Activated CD8-positive, alpha-beta T cell treated with anti-CD3 and anti-CD28 coated beads, Interleukin-2, amount 10 ng/mL, durations not matched to agents 7 days and 5 days (primary cell): Measurements from ENCODE around the gene CTR9. TPM values are rescaled to one million over a fixed set of nuclear protein-coding genes. Genes with fewer than 3 reads are reported as not detected.
A peak's percentile ranks its signal among the peaks of the same experiment; 100 is the strongest.

Experiments
- ATAC-seq: fragments of 150-1000 bp; cut with Tn5 transposase; one replicate; pipeline ENCODE4 v1.10.0; 2021; ENCODE audit warnings: moderate library complexity
- CTCF ChIA-PET: fragments of 350-600 bp; sonication (Branson Sonifier 250); formaldehyde crosslinking; loops from one replicate; lab custom pipeline; 2021; ENCODE audit warnings: antibody characterized with exemption; lab: Charles Lee
- POLR2A ChIA-PET: fragments of 350-600 bp; sonication (Branson Sonifier 250); formaldehyde crosslinking; loops from one replicate; lab custom pipeline; 2021; ENCODE audit warnings: antibody characterized with exemption; lab: Charles Lee
- DNase-seq: peaks from one replicate; pipeline ENCODE4 v3.0.0-alpha.2; 2020
- H3K27ac Mint-ChIP-seq: one replicate; pipeline ENCODE4 v1.8.0; 2021; ENCODE audit warnings: mild to moderate bottlenecking, mixed read lengths
- H3K27me3 Mint-ChIP-seq: one replicate; pipeline ENCODE4 v1.8.0; 2021; ENCODE audit warnings: low read depth, mixed read lengths
- H3K36me3 Mint-ChIP-seq: one replicate; pipeline ENCODE4 v1.8.0; 2021; ENCODE audit warnings: low read depth, mixed read lengths
- H3K4me1 Mint-ChIP-seq: one replicate; pipeline ENCODE4 v1.8.0; 2021; ENCODE audit warnings: low read depth, mixed read lengths
- H3K4me3 Mint-ChIP-seq: one replicate; pipeline ENCODE4 v1.8.0; 2021; ENCODE audit warnings: mild to moderate bottlenecking, mixed read lengths
- H3K9me3 Mint-ChIP-seq: one replicate; pipeline ENCODE4 v1.8.0; 2022; ENCODE audit warnings: mixed read lengths; ENCODE audit not compliant: insufficient read depth
- total RNA-seq, 2 experiments: library from RNA; stranded (reverse); gene quantifications; one replicate each; pipeline ENCODE4 v1.2.3, GENCODE V29; 2021

Gene CTR9
- total RNA-seq, 2 experiments from 2014 or later = 43.4 to 44.0 TPM

DNA sequence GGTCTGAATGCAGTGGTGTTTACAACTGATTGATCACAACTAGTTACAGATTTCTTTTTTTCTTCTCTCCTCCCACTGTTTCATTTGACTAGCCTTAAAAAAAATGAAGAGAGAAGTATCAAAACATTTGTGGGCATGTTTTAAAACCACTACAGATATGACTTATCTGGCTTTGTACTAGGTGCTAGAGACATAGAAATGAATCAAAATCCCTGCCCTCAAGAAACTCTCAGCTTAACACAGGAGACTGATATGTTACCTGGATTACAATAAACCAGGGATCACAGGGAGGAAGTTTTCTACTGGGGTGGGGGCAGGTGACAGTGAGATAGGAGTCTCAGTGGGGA is 25.2 kb upstream of the CTR9 start:
- Mint-ChIP-seq H3K4me3 (no peak overlapping the region), H3K9me3 (no peaks in the 10 kb centered on the region), H3K27ac (no peak overlapping the region), H3K27me3 (peaks cover 15% of the 10 kb centered on the region), H3K4me1 (peaks cover 29% of the 10 kb centered on the region), H3K36me3 (no peaks in the 10 kb centered on the region)
- ChIA-PET POLR2A (no interaction called here), CTCF (no interaction called here)
- no peak for DNase-seq
- ATAC-seq = no peak

DNA sequence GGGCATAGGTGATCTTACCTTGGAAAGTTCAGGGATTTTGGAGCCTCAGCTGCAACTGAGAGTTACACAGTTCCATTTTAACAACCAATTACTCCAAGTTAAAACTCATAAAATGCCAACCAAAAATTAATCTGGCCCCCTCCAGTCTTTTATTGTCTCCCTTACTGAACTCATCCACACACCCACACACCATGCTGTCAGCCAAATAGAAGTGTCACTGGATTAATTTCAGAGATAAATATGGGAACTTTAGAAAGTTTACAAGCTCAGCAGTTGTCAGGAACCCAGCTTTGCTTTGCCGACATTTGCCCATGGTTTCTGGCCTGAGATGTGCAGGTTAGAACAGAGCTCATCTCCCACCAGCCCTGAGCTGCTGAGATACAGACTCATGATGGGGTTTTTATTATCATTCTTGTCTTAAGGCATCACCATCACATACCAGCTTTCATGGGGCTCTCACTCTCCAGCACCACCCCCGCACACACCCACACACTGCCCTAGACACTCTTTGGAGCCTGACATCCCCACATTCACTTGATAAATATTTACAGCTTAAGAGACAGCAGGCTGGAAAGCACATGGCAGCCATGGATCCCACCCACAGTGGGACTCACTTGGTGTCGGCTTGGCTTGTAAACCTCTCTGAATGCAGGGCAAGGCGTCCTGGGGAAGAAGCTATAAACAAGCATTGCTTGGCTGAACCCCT is 23.7 kb upstream of the CTR9 start:
- Mint-ChIP-seq H3K4me1 (peaks cover 24% of the 10 kb centered on the region), H3K27me3 (peaks cover 25% of the 10 kb centered on the region), H3K27ac (no peak overlapping the region), H3K36me3 (no peaks in the 10 kb centered on the region), H3K4me3 (no peak overlapping the region), H3K9me3 (no peaks in the 10 kb centered on the region)
- ChIA-PET CTCF (interaction anchor here (1.3 kb wide), 1 partner anchor 311 kb away, joined by 4 read pairs; no protein-coding TSS in a partner anchor), POLR2A (no interaction called here)
- ATAC-seq = no peak
- no peak for DNase-seq

DNA sequence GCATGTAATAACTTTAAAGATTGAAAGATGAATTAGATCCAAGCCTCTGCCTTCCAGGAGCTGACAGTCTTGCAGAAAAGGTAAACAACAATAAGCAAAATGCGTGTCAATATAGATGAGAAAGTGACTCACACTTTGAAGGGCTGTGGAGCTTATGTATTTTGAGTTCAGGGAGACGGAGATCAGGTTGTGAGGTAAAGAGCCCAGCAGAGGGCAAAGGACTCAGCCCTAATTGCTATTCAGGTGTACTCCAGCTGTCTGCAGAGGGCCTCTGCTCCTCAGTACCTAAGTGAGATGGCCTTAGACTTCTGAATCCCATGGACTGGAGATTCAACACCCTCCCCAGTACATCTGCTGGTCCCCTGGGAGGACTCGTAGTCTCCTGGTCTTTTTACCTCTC is 22.9 kb upstream of the CTR9 start:
- H3K36me3 Mint-ChIP-seq = no peaks in the 10 kb centered on the region
- DNase-seq (no peak), ATAC-seq (no peak)
- no peaks in the 10 kb centered on the region for H3K9me3 Mint-ChIP-seq
- H3K27ac Mint-ChIP-seq = no peak overlapping the region
- H3K27me3 Mint-ChIP-seq = peaks cover 25% of the 10 kb centered on the region
- no peak overlapping the region for H3K4me3 Mint-ChIP-seq
- POLR2A ChIA-PET = interaction anchor here (0.6 kb wide), 1 partner anchor 350 kb away, joined by 4 read pairs; no protein-coding TSS in a partner anchor
- peaks cover 23% of the 10 kb centered on the region for H3K4me1 Mint-ChIP-seq
- CTCF ChIA-PET = interaction anchor here (1.3 to 2.0 kb wide), 2 partner anchors 312 to 322 kb away, joined by 4 to 6 read pairs; no protein-coding TSS in a partner anchor

GRCh38 chr11:10728789-10729472 is 22.1 kb upstream of the CTR9 start:
- no peaks in the 10 kb centered on the region for H3K36me3 Mint-ChIP-seq
- H3K27ac Mint-ChIP-seq = no peak overlapping the region
- no peaks in the 10 kb centered on the region for H3K9me3 Mint-ChIP-seq
- ChIA-PET CTCF (interaction anchor here (1.5 to 2.0 kb wide), 2 partner anchors 315 to 323 kb away, joined by 3 to 6 read pairs; no protein-coding TSS in a partner anchor), POLR2A (interaction anchor here (0.6 kb wide), 1 partner anchor 349 kb away, joined by 4 read pairs; no protein-coding TSS in a partner anchor)
- peaks cover 23% of the 10 kb centered on the region for H3K4me1 Mint-ChIP-seq
- DNase-seq (no peak), ATAC-seq (no peak)
- H3K27me3 Mint-ChIP-seq = peaks cover 25% of the 10 kb centered on the region
- no peak overlapping the region for H3K4me3 Mint-ChIP-seq

DNA sequence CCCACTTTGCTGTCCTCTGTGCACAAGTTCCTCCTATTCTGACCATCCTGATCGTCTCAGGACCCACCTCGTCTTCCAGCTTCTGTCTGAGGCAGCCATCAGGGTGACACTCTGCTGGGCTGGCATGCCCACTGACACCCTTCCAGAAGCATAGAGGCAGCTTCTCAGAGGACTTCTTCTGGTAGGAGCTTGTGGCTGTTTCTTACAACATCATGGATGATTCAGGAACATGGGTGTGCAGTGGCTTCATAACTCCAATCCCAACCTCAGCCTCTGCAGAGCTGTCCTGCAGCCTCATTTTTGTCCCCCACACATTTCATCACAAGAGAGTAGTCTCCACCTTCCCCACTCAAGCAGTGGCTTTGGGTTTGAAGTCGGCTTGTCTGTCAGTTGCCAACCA is 20.9 kb upstream of the CTR9 start:
- Mint-ChIP-seq H3K36me3 (no peaks in the 10 kb centered on the region), H3K9me3 (no peaks in the 10 kb centered on the region), H3K27ac (no peak overlapping the region), H3K4me1 (peaks cover 18% of the 10 kb centered on the region), H3K27me3 (peaks cover 25% of the 10 kb centered on the region), H3K4me3 (no peak overlapping the region)
- ChIA-PET CTCF (interaction anchor here (1.5 to 2.0 kb wide), 2 partner anchors 317 to 324 kb away, joined by 3 to 6 read pairs; no protein-coding TSS in a partner anchor), POLR2A (no interaction called here)
- no peak for ATAC-seq
- DNase-seq = no peak

DNA sequence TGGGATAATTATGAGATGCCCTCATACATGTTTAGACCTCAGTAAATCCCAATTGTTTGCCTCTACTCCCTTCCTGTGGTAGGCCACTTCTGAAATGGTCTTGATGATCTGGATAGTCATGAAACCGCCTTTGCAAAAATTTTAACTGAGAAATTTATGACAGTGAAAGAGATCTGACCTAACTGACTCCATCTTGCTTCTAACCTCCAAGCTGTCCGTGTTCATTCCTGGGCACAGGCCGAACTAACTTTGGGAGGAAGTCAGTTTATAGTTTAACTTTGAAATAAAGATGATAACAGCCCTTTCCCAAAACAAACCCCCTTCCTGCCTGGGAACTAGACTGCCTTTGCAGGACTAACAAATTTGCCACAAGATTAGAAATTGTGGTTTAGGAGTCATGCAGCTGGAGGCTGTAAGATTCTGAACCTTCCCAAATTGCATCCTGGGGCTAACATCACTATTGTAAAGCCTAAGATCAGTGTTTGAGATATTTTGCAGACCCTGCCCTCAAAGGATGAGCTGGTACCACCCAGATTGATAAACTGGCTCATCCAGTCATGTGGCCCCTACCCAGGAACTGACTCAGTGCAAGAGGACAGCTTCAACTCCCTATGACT is 19.9 kb upstream of the CTR9 start:
- H3K27me3 Mint-ChIP-seq = peaks cover 25% of the 10 kb centered on the region
- ATAC-seq = no peak
- H3K4me3 Mint-ChIP-seq = no peak overlapping the region
- CTCF ChIA-PET = interaction anchor here (2.2 kb wide), 1 partner anchor 318 kb away, joined by 9 read pairs; no protein-coding TSS in a partner anchor
- no peak overlapping the region for H3K27ac Mint-ChIP-seq
- DNase-seq = no peak
- H3K36me3 Mint-ChIP-seq = no peaks in the 10 kb centered on the region
- H3K9me3 Mint-ChIP-seq = no peaks in the 10 kb centered on the region
- POLR2A ChIA-PET = no interaction called here
- H3K4me1 Mint-ChIP-seq = peaks cover 16% of the 10 kb centered on the region

- peaks cover 27% of the 10 kb centered on the region for H3K27me3 Mint-ChIP-seq
- H3K4me1 Mint-ChIP-seq = peaks cover 10% of the 10 kb centered on the region
- ChIA-PET POLR2A (no interaction called here), CTCF (interaction anchor here (0.7 to 8.4 kb wide), 9 partner anchors 35 to 333 kb away, joined by 3 to 48 read pairs (median 4); partner anchors contain the start of gene RNF141)
- ATAC-seq (peak; percentile 100), DNase-seq (peak; percentile 91)
- peak overlapping the region; percentile 20 for H3K4me3 Mint-ChIP-seq
- H3K36me3 Mint-ChIP-seq = no peaks in the 10 kb centered on the region
- H3K27ac Mint-ChIP-seq = no peak overlapping the region
- no peaks in the 10 kb centered on the region for H3K9me3 Mint-ChIP-seq
These were observed 15.3 kb upstream of the CTR9 start for GRCh38 chr11:10735481-10736475.

DNA sequence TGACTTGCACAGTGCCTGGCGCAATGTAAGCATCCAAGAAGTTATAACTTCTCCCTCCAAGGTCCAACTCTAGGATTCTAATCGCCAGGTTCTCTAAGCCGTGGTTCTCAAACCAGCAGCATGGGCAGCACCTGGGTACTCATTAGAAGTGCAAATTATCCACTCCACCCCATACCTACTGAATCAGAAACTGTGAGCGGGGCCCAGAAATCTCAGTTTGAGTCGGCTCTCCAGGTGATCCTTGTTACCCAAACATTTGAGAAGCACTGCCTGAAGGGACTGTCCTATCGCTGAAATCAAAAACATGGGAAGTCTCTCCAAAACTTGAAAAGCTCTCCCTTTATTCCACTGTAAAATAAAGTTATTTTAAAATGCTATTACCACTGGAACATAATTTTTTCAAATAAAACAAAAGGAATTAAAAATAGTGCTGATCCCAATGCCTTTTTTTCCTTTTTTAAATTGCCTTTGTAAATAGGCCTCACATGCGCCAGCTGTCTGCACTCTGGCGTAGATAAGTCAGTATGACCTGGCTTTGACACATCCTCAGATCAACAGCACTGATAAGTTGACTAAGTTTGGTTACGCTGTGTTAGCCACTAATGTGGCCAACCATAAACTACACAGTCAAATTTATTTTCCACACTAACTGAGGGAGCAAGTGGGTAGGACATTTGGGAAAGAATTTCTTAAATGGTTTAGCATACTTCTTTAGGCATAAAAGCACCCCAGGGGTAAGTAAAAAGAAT is 8.4 kb upstream of the CTR9 start:
- CTCF ChIA-PET = interaction anchor here (0.7 to 8.4 kb wide), 6 partner anchors 10 to 337 kb away, joined by 3 to 48 read pairs (median 4); partner anchors contain the start of gene RNF141
- peak overlapping the region; percentile 67 for H3K27ac Mint-ChIP-seq
- H3K9me3 Mint-ChIP-seq = no peaks in the 10 kb centered on the region
- H3K4me3 Mint-ChIP-seq = peak overlapping the region; percentile 43
- H3K4me1 Mint-ChIP-seq = peaks cover 30% of the 10 kb centered on the region
- no peaks in the 10 kb centered on the region for H3K36me3 Mint-ChIP-seq
- H3K27me3 Mint-ChIP-seq = peaks cover 5% of the 10 kb centered on the region
- POLR2A ChIA-PET = no interaction called here
- peak; percentile 56 for DNase-seq
- ATAC-seq = peak; percentile 85

- peak overlapping the region; percentile 53 for H3K27ac Mint-ChIP-seq
- POLR2A ChIA-PET = no interaction called here
- peak; percentile 45 for ATAC-seq
- no peaks in the 10 kb centered on the region for H3K9me3 Mint-ChIP-seq
- peaks cover 35% of the 10 kb centered on the region for H3K4me1 Mint-ChIP-seq
- CTCF ChIA-PET = interaction anchor here (1.6 to 8.4 kb wide), 2 partner anchors 330 to 337 kb away, joined by 6 to 48 read pairs; no protein-coding TSS in a partner anchor
- DNase-seq = peak; percentile 68
- peak overlapping the region; percentile 44 for H3K4me3 Mint-ChIP-seq
- no peaks in the 10 kb centered on the region for H3K27me3 Mint-ChIP-seq
- H3K36me3 Mint-ChIP-seq = no peaks in the 10 kb centered on the region
These were observed 7.6 kb upstream of the CTR9 start for GRCh38 chr11:10743354-10744000.

DNA sequence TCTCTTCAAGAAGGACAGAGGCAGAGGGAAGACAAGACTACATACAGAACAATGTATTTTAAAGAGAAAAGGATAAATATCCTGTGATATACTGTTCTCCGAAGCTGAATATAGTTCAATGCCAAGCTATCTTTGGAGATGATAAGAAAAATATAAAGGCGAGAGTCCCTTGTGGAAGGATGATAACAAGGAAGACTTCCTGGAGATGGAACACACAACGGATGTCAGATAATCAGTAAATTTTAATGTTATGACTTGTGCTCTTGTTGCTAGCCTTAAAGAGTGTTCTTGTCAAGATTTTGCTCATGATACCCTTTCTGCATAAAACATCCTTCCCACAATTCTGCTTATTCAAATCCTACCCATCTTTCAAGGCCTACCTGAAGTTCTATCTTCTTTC is 6.8 kb upstream of the CTR9 start:
- H3K4me3 Mint-ChIP-seq = peak overlapping the region; percentile 44
- H3K27ac Mint-ChIP-seq = no peak overlapping the region
- DNase-seq (no peak), ATAC-seq (no peak)
- H3K27me3 Mint-ChIP-seq = no peaks in the 10 kb centered on the region
- H3K4me1 Mint-ChIP-seq = peaks cover 43% of the 10 kb centered on the region
- POLR2A ChIA-PET = no interaction called here
- CTCF ChIA-PET = no interaction called here
- H3K36me3 Mint-ChIP-seq = no peaks in the 10 kb centered on the region
- no peaks in the 10 kb centered on the region for H3K9me3 Mint-ChIP-seq
